HG03521 (cell line): ENCODE results near the gene MOB1A.

Experiments used
- ATAC-seq: cut with Tn5 transposase; IDR thresholded peaks from one replicate; pipeline ENCODE4 v1.9.1; 2021; ENCODE audit warnings: mild to moderate bottlenecking, moderate library complexity; ENCODE audit not compliant: unreplicated experiment

The MOB1A gene

DNA sequence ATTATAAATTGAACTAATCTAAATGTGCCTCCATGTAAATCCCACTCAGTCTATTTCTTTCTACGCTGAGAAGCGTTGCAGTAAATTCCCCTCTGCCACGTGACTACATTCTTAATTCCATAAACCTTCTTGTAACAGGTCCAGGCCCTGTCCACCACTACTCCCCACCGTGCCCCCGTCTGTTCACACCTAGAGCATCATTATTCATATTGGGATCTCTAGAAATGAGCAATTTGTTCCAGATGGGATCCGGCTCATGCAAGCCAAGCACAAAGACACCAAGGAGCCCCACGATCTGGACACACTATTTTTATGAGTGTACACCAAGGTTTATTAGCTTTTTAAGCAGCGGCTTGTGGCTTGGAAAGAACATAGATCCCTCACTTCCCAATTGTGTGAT, 69.1 kb downstream of the MOB1A start:
- no peak for ATAC-seq

DNA sequence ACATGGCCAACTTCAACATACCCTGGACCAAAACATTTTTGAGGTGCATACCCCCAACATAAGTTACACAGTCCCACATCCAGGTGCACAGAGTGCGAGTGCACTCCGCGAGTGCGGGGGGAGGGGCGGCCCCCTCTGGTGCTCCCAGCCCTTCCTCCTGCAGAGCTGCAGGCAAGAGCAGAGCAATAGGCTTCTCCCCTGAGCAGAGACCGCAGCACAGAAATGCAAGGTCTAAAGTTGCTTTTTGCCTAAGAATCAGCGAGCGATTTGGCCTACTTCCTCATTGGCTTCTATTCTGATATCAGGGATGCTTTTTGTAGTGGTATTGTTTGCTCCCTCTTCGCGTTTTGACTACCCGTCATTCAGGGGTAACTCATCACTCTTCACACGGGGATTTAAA, 71.6 kb downstream of the MOB1A start:
- ATAC-seq: no peak

DNA sequence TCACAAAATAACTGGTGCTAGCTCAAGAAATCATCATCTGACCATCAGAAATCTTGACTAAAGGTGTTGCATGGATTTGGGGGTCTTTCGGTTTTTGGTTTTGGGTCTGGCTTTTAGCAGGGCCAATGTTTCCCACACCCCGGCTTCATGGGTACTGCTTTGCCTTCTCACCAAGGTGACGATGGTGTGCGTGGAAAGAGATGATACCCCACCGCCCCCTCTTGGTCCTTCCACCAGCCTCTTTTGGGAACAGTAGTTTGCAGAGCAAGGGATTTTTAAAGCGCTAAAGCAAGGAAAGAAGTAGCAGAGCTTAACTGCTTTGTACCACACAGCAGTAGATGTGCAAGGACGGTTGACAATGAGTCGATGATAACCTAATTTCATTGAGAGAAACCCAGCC, 73.3 kb downstream of the MOB1A start:
- ATAC-seq: no peak

DNA sequence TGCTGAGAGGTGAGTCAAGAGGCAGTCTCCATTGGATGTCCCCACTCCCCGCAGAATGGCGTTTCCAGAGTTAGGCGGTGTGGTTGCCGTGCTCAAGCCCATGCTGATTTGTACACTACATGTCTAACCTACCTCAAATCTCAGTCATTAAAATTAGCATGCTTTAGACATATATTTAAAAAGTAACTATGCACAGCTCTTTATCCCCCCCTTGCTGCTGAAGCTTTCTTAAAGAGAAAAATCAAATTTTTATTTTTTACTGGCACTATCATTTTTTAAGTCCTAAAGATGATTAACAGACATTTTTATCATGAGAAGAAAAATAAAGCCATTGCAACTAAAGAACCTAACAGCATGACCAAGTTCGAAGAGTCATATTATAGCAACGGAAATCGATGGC, 73.8 kb downstream of the MOB1A start:
- no peak for ATAC-seq

DNA sequence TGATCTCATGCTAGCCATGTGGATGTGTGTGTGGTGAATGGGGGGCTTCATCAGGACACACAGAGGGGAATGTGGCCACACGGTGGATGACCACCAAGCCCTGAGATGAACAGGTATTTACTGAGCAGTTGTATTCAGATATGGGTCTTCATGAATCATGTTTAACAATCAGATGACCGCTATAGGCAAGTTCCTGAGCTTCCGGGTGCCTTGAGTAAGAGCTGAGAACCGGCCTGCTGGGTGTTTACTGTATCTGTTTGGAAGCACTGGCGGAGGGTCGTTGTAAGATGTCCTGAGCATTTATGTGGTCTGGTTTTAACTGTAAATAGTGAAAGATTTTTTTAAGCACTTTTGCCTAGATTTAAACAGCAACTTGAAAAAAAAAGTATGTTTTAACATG, 74.9 kb downstream of the MOB1A start:
- no peak for ATAC-seq
